Nucleus accumbens (tissue), 56 donors: ENCODE data around the gene TBC1D10A.

ENCODE experiments used
- DNase-seq, 56 donors: peaks; one replicate each; lab custom pipeline; 2025; lab: John Stamatoyannopoulos, UW

TBC1D10A gene

DNA sequence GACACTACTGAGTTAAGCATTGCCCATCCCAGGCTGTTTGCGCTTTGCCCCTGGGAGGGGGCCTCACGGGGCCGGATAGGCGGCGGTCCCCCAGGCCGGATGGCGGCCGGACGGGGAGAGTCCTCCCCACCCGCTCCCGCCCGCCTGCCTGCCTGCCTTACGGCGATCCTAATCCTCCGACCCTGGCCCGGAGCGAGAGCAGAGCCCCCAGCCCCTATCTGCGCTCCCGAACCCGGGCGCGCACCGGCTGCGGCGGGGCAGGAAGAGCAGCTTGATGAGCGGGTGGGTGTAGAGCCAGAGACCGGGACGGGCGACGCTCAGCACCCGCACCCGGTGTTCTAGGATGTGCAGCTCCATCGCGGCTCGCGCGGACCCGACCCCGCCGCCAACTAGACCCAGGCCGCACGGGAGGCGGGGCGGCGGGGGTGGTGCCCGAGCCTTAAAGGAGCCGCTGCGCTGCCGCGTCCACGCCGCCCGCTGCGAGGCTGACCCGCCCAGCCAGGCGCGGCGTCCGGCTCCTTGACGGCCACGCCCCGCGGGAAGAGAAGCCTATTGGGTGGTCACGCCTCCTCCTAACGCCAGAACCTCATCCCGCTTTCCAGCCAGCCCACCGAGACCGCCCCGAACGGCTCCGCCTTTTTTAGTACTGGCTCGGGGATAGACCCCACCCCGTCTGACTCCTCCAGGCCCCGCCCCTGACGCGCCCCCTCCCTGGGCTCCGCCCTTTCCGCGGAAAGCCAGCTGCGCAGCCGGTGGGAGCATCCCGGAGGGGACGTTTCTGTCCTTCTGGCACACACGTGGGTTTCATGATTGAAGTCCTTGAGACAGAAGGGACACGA, 37.4 kb downstream of the TBC1D10A start, which contains the start of gene CASTOR1:
Gene CASTOR1 (minus strand): TSS at position 365 of the 839 bp plus-strand sequence. CDS start 8 bp downstream, at position 357.
- DNase-seq = peak; percentile 62 to 99 (median 95)

- DNase-seq = no peak
Measured at GRCh38 chr22:30288419-30289140, 38.2 kb downstream of the TBC1D10A start.

DNA sequence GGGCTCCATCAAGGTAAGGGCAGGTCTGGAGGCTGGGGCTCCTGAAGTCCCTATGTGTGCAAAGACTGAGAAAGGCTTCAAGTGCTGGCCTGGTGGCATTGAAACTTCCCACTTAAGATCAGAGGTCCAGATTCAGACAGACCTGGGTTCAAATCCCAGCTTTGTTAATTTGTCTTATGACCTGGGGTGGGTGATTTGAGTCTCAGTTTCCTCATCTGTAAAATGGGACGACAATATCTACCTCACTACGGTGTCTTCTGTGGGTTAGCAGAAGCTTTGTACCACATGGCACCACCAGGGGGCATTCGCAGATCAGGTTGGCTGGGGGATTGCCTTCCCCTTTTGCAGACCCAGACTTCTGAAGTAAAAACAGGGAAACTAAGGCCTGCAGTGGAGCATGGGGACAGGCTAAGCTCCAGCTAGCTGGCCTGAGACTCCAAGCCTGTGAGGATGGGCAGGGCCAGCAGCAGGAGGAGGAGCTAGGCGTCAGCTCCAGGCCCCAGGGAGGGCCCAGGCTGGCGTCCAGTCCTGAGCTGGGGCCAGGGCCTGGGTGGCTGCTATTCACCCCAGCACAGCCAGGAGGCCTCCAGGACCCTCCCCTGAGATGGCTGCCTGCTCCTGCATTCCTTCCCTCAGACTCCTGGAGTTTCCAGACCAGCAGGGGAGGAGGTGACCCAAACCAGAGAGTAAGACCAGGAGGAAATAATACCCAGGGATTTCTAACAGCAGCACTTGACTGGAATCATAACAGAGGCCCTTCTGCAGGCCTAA, 38.9 kb downstream of the TBC1D10A start:
- peak in 52 of 56 donors; percentile 28 to 91 (median 66) for DNase-seq

GRCh38 chr22:30286813-30287647, 39.7 kb downstream of the TBC1D10A start:
- DNase-seq = peak in 27 of 56 donors; percentile 12 to 70 (median 22)

GRCh38 chr22:30286331-30286730, 40.4 kb downstream of the TBC1D10A start:
- no peak for DNase-seq

GRCh38 chr22:30285846-30286200, 40.9 kb downstream of the TBC1D10A start:
- DNase-seq = no peak

- DNase-seq = no peak
Measured at GRCh38 chr22:30285176-30285845, 41.4 kb downstream of the TBC1D10A start.

GRCh38 chr22:30284666-30285065, 42.1 kb downstream of the TBC1D10A start:
- DNase-seq = no peak

- no peak for DNase-seq
Measured at GRCh38 chr22:30284172-30284571, 42.6 kb downstream of the TBC1D10A start.

DNA sequence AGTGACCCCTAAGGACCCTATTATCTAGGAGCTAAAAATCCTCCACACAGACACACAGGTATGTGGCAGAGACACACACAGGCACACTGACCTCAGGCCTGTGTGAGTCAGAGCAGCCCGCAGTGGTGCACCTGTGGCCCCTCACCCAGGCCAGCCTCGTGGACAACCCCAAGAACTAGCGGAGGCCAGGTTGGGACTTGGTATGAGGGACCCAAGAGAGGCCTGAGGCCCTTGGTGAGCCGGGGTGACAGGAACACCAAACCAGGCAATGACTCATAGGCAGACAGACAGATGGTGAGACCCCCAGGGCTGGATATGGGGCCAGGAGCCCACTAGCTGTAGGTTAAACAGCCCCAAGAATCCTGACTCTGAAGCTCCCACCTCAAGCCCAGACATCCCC, 43.4 kb downstream of the TBC1D10A start:
- DNase-seq = no peak

GRCh38 chr22:30282616-30283046, 44.1 kb downstream of the TBC1D10A start:
- no peak for DNase-seq

- no peak for DNase-seq
Measured at GRCh38 chr22:30280505-30280904, 46.2 kb downstream of the TBC1D10A start.

GRCh38 chr22:30279932-30280331, 46.8 kb downstream of the TBC1D10A start:
- DNase-seq = no peak

- peak in 7 of 56 donors; percentile 10 to 39 (median 14) for DNase-seq
Measured at GRCh38 chr22:30279046-30279788, 47.5 kb downstream of the TBC1D10A start.

GRCh38 chr22:30277547-30278344, 49.0 kb downstream of the TBC1D10A start:
- peak in 19 of 56 donors; percentile 9 to 59 (median 30) for DNase-seq

- no peak for DNase-seq
Measured at GRCh38 chr22:30276039-30276438, 50.7 kb downstream of the TBC1D10A start.

GRCh38 chr22:30275625-30276024, 51.1 kb downstream of the TBC1D10A start:
- no peak for DNase-seq

DNA sequence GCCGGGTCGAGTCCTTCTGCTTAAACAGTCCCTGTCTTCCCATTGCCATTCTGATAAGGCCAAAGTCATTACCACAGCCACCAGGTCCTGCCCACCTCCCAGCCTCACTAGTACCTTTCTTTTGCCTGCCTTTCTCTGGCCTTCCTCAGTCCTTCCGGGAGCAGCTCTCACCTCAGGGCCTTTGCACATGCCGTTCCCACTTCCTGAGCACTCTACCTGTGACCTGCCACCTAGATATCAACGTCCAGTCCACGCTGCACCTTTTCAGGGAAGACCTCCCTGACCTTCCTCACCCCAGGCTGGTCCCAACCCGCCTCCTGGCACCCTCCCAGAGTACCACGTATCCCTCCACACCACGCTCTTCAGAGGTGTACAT, 52.3 kb downstream of the TBC1D10A start:
- DNase-seq = no peak
